Measurements from ENCODE around the gene TBX10.
"Not testable (repeated sequence)": the region's sequence is repeated elsewhere in the genome, so short reads cannot be mapped to it uniquely, and the experiment has no call there.

TBX10 gene

GRCh38 chr11:67644472-67645418 lies 5.2 kb upstream of the TBX10 start:
- no peak for FAIRE-seq

GRCh38 chr11:67644042-67644441 lies 4.5 kb upstream of the TBX10 start:
- no peak for FAIRE-seq

GRCh38 chr11:67642173-67643120 lies 2.9 kb upstream of the TBX10 start:
- no peak for FAIRE-seq

- FAIRE-seq: no peak
Observed at GRCh38 chr11:67641338-67642172, 2.0 kb upstream of the TBX10 start.

- no peak for FAIRE-seq
Observed at GRCh38 chr11:67640758-67641337, 1.3 kb upstream of the TBX10 start.

- no peak for FAIRE-seq
Observed at GRCh38 chr11:67640021-67640757, 626 bp upstream of the TBX10 start.

GRCh38 chr11:67638535-67639437 lies 777 bp downstream of the TBX10 start:
- no peak for FAIRE-seq

GRCh38 chr11:67637441-67637840 lies 2.1 kb downstream of the TBX10 start:
- FAIRE-seq: not testable (repeated sequence)

GRCh38 chr11:67636962-67637361 lies 2.6 kb downstream of the TBX10 start:
- no peak for FAIRE-seq

- no peak for FAIRE-seq
Observed at GRCh38 chr11:67635231-67635521, 4.4 kb downstream of the TBX10 start.

- no peak for FAIRE-seq
Observed at GRCh38 chr11:67634366-67635230, 5.0 kb downstream of the TBX10 start.

- no peak for FAIRE-seq
Observed at GRCh38 chr11:67633758-67634365, 5.7 kb downstream of the TBX10 start.

- FAIRE-seq: no peak
Observed at GRCh38 chr11:67632982-67633755, 6.4 kb downstream of the TBX10 start.

GRCh38 chr11:67632175-67632981 lies 7.2 kb downstream of the TBX10 start:
- FAIRE-seq: no peak

- no peak for FAIRE-seq
Observed at GRCh38 chr11:67631853-67632174, 7.7 kb downstream of the TBX10 start.

GRCh38 chr11:67631411-67631810 lies 8.2 kb downstream of the TBX10 start:
- FAIRE-seq: no peak

GRCh38 chr11:67630943-67631331 lies 8.6 kb downstream of the TBX10 start:
- FAIRE-seq: no peak
